Endodermal cell (in vitro differentiated cells): ENCODE results near the gene BBS9. TPM values are rescaled to one million over a fixed set of nuclear protein-coding genes. Genes with fewer than 3 reads are reported as not detected.

Source experiments
- DNase-seq: peaks from one replicate; pipeline ENCODE4 v3.0.0-alpha.2; 2017
- H3K27ac ChIP-seq: 2 replicates; pipeline ENCODE4 v1.5.1; 2013; ENCODE audit warnings: mild to moderate bottlenecking, low read depth, low read length, moderate library complexity
- H3K27me3 ChIP-seq: 2 replicates; pipeline ENCODE4 v1.6.1; 2013; ENCODE audit warnings: mild to moderate bottlenecking, low read length, moderate library complexity; ENCODE audit not compliant: insufficient read depth, control insufficient read depth, poor library complexity, severe bottlenecking
- H3K36me3 ChIP-seq: 2 replicates; pipeline ENCODE4 v1.7.0; 2013; ENCODE audit warnings: mild to moderate bottlenecking, low read length, moderate library complexity; ENCODE audit not compliant: control insufficient read depth, insufficient read depth
- H3K4me1 ChIP-seq: one replicate; pipeline ENCODE4 v1.7.0; 2013; ENCODE audit warnings: low read length; ENCODE audit not compliant: control insufficient read depth, insufficient read depth
- H3K4me3 ChIP-seq: 2 replicates; pipeline ENCODE4 v1.5.1; 2013; ENCODE audit warnings: mild to moderate bottlenecking, low read length, moderate library complexity
- H3K9ac ChIP-seq: 2 replicates; pipeline ENCODE4 v1.6.1; 2013; ENCODE audit warnings: mild to moderate bottlenecking, low read length, moderate library complexity; ENCODE audit not compliant: poor library complexity, severe bottlenecking; ENCODE audit errors: extremely low read depth
- H3K9me3 ChIP-seq: 2 replicates; pipeline ENCODE4 v1.6.1; 2013; ENCODE audit warnings: mild to moderate bottlenecking, low read length, moderate library complexity; ENCODE audit not compliant: control insufficient read depth
- H3K27ac Mint-ChIP-seq: 2 replicates; pipeline ENCODE4 v1.8.0; 2020; ENCODE audit warnings: mixed read lengths
- H3K27me3 Mint-ChIP-seq: 2 replicates; pipeline ENCODE4 v1.8.0; 2021; ENCODE audit warnings: mild to moderate bottlenecking, mixed read lengths; ENCODE audit not compliant: insufficient read depth
- H3K36me3 Mint-ChIP-seq: 2 replicates; pipeline ENCODE4 v1.8.0; 2020; ENCODE audit warnings: low read depth, mixed read lengths
- H3K4me1 Mint-ChIP-seq: 2 replicates; pipeline ENCODE4 v1.8.0; 2020; ENCODE audit warnings: mixed read lengths
- H3K4me3 Mint-ChIP-seq: 2 replicates; pipeline ENCODE4 v1.8.0; 2020; ENCODE audit warnings: mild to moderate bottlenecking, moderate library complexity, mixed read lengths
- H3K9me3 Mint-ChIP-seq: 2 replicates; pipeline ENCODE4 v1.8.0; 2020; ENCODE audit warnings: mild to moderate bottlenecking, mixed read lengths
- CTCF ChIP-seq: fragments of 200-600 bp; sonication (generic); conservative IDR thresholded peaks from 2 replicates; pipeline ENCODE4 v1.5.0; 2021; ENCODE audit warnings: antibody characterized with exemption, mild to moderate bottlenecking
- WGBS, 2 experiments: methylation state at CpG; one replicate each; pipeline versions ENCODE4 v1.1.5 to v1.1.7; 2013; ENCODE audit warnings: missing lambda C conversion rate in 2 of 2, mixed read lengths in 1 of 2; ENCODE audit not compliant: insufficient coverage in 1 of 2, insufficient read length in 1 of 2; 5-methylcytosine and 5-hydroxymethylcytosine counted together
- total RNA-seq, 2 donors: library from RNA; stranded (reverse); fragmentation: NEBNext Ultra II Directional in 1 of 2; extraction: Animal tissue kit (Norgen Biotek cat#: 25700) in 1 of 2; gene quantifications; 2 replicates in 1 of 2; 3 replicates in 1 of 2; pipeline ENCODE4 v1.2.1, GENCODE V29; 2021

Gene BBS9
- total RNA-seq, 2 donors from 2014 or later: 20.7 to 21.6 TPM

DNA sequence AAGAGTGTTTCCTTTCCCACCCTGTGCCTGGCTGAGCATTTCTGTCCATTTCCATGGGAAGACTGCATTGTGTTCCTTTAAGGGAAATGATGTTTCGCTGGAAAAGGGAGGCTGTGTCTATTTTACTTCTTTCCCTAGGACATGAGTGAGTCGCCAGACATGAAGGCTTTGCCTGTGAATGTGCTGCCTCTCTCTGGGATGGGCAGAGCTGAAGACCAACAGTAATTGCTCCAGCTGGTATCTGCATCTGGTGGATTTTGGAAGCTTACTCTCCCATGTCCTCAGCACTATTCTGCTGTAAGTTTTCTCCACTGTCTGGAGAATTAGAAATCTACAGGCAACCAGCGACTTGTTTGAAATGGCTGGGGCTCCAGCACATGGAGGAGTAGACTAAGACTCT, 511.4 kb downstream of the BBS9 start:
- no peaks in the 10 kb centered on the region for H3K9me3 Mint-ChIP-seq
- no peaks in the 10 kb centered on the region for H3K27me3 Mint-ChIP-seq
- no peak for DNase-seq
- Histone ChIP-seq H3K9ac (no peak overlapping the region), H3K4me1 (peaks cover 19% of the 10 kb centered on the region), H3K9me3 (no peaks in the 10 kb centered on the region), H3K27ac (no peak overlapping the region), H3K36me3 (no peaks in the 10 kb centered on the region), H3K27me3 (no peaks in the 10 kb centered on the region), H3K4me3 (no peak overlapping the region)
- no peak overlapping the region for H3K4me3 Mint-ChIP-seq
- H3K4me1 Mint-ChIP-seq: peaks cover 49% of the 10 kb centered on the region
- no peaks in the 10 kb centered on the region for H3K36me3 Mint-ChIP-seq
- peak overlapping the region; percentile 62 for H3K27ac Mint-ChIP-seq
- no peak for TF ChIP-seq CTCF
- WGBS, 2 experiments: 90 to 91% methylated on average over 3 of the region's 3 CpGs

- Histone ChIP-seq H3K27ac (no peak overlapping the region), H3K4me1 (peaks cover 27% of the 10 kb centered on the region), H3K36me3 (no peaks in the 10 kb centered on the region), H3K27me3 (no peaks in the 10 kb centered on the region), H3K9me3 (peaks cover 3% of the 10 kb centered on the region), H3K4me3 (no peak overlapping the region), H3K9ac (no peak overlapping the region)
- no peak for TF ChIP-seq CTCF
- Mint-ChIP-seq H3K27ac (no peak overlapping the region), H3K4me1 (peaks cover 61% of the 10 kb centered on the region), H3K9me3 (peaks cover 4% of the 10 kb centered on the region), H3K4me3 (no peak overlapping the region), H3K36me3 (peaks cover 5% of the 10 kb centered on the region), H3K27me3 (no peaks in the 10 kb centered on the region)
- WGBS, 2 experiments: 93 to 100% methylated on average over 1 of the region's 1 CpG
- DNase-seq: no peak
Measured at GRCh38 chr7:33642312-33642711, 512.9 kb downstream of the BBS9 start.

DNA sequence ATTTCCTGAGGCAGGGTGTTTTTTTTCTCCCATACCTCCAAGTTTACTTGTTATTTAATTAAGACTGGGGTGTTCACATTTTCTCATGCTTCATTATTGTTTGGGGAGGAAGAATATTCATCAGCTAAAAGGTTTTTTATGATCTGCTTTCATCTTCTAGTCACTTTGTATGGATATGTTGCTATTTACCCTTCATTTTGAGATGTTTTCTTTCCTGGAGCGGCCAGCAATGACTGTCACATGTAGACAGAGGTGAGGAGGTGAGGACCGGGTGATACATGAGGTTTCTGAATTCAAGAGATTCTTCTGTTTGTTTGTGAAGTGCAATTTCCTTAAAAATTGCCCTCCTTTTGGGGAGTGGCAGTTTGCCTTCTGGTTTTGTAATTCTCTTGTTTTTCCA, 514.2 kb downstream of the BBS9 start:
- Histone ChIP-seq H3K27ac (no peak overlapping the region), H3K9me3 (peaks cover 15% of the 10 kb centered on the region), H3K27me3 (no peaks in the 10 kb centered on the region), H3K9ac (no peak overlapping the region), H3K36me3 (no peaks in the 10 kb centered on the region), H3K4me1 (peaks cover 27% of the 10 kb centered on the region), H3K4me3 (no peak overlapping the region)
- no peak for TF ChIP-seq CTCF
- no peak for DNase-seq
- H3K27me3 Mint-ChIP-seq: no peaks in the 10 kb centered on the region
- H3K36me3 Mint-ChIP-seq: peaks cover 15% of the 10 kb centered on the region
- no peak overlapping the region for H3K4me3 Mint-ChIP-seq
- no peak overlapping the region for H3K27ac Mint-ChIP-seq
- peaks cover 15% of the 10 kb centered on the region for H3K9me3 Mint-ChIP-seq
- WGBS, 2 experiments: 100% methylated on average over 2 of the region's 2 CpGs; no CpG with 5 or more reads in 1 of the 2 experiments
- peaks cover 60% of the 10 kb centered on the region for H3K4me1 Mint-ChIP-seq
